Mononuclear cell (primary cell): Measurements from ENCODE around the gene LYRM1. TPM values are rescaled to one million over a fixed set of nuclear protein-coding genes. Genes with fewer than 3 reads are reported as not detected.

Experiments
- H3K27me3 ChIP-seq: 2 replicates; pipeline ENCODE4 v1.6.0; 2011; ENCODE audit warnings: low read length, control low read depth; ENCODE audit not compliant: insufficient read depth
- H3K4me1 ChIP-seq: 2 replicates; pipeline ENCODE4 v1.5.1; 2011; ENCODE audit warnings: mild to moderate bottlenecking, low read length, control low read depth; ENCODE audit not compliant: insufficient read depth
- H3K4me3 ChIP-seq: 2 replicates; pipeline ENCODE4 v1.5.1; 2011; ENCODE audit warnings: mild to moderate bottlenecking, low read length, moderate library complexity
- H3K9me3 ChIP-seq: 2 replicates; pipeline ENCODE4 v1.5.1; 2011; ENCODE audit warnings: low read depth, mild to moderate bottlenecking, control low read depth, low read length
- total RNA-seq: library from RNA; depleted of rRNA; stranded (reverse); fragments of >200 nt; gene quantifications from one replicate; pipeline ENCODE4 v1.2.3, GENCODE V29; 2012

LYRM1 gene
- total RNA-seq, 1 donor, result 22.7 TPM

DNA sequence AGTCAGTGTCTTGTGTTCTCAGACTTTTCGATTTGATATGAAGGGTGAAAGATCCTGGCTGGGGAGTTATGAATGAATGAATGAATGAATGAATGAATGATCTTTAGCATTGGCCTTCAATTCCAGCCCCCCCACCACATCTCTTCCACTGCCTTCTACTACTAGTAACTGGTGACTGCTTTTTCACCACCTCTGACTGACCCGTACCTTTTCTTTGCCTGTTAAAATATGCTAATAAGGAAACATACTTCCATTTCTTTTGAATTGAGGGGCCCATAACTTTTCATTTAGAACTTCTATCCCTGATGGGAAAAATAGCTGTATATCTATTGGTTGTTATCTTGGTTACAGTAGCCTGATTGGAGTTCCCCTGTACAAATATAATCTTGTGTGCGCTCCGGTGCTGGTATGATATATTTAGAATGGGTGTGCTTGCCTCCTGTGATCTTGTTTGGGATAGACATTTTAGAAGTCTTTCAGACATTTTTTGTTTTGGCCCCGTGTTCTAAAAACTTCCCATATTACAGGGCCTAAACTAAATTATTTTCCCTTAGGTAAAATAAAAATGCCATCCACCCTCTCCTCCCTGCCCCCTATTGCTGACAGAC is 3.4 kb downstream of the LYRM1 start:
- no peaks in the 10 kb centered on the region for H3K9me3 ChIP-seq
- no peak overlapping the region for H3K4me3 ChIP-seq
- no peaks in the 10 kb centered on the region for H3K27me3 ChIP-seq
- peaks cover 65% of the 10 kb centered on the region for H3K4me1 ChIP-seq

DNA sequence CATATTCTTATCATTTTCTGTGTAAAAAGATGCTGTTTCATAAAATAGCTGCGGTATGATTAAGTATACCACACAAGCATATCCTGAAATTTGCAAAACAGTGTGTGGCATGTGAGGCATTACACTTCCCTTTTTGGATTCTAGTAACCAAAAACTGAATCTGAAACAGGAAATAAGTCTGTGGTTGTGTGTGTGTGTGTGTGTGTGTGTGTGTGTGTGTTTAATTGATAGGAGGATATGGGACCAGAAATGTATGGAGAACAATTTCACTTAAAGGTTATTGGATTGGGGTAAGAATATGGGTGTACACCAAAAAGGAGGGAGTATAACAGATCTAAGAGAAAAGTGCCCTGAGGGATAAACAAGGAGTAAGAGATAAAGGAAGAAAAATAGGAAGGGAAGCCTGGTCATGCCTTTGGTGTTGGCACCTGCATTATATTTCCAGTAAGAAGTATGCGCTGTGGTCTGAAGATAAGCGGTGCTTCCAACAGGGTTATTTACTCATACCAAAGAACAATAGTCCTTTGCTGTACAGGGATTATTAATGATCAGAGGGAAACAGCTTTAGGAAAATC is 4.0 kb downstream of the LYRM1 start:
- Histone ChIP-seq H3K27me3 (no peaks in the 10 kb centered on the region), H3K4me3 (no peak overlapping the region), H3K4me1 (peaks cover 60% of the 10 kb centered on the region), H3K9me3 (no peaks in the 10 kb centered on the region)

DNA sequence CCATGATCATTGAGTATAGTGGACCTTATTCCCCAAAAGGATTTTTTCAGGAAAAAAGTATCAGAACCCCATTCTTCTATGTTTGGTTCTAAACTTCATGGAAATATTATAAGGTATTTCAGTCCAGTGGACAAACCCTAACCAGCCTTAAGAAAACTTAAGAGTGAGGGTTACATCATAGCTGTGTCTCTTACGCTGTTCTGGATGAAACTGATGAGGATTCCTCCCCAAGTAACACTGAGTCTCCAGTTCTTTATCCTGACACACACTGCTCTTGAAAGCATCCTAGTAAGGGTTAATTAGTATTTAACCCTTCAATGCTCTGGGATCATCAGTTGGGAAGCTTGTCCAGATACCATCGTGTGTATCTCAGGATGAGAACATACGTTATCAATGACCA is 5.0 kb downstream of the LYRM1 start:
- H3K27me3 ChIP-seq, result no peaks in the 10 kb centered on the region
- peaks cover 67% of the 10 kb centered on the region for H3K4me1 ChIP-seq
- H3K9me3 ChIP-seq, result no peaks in the 10 kb centered on the region
- no peak overlapping the region for H3K4me3 ChIP-seq

DNA sequence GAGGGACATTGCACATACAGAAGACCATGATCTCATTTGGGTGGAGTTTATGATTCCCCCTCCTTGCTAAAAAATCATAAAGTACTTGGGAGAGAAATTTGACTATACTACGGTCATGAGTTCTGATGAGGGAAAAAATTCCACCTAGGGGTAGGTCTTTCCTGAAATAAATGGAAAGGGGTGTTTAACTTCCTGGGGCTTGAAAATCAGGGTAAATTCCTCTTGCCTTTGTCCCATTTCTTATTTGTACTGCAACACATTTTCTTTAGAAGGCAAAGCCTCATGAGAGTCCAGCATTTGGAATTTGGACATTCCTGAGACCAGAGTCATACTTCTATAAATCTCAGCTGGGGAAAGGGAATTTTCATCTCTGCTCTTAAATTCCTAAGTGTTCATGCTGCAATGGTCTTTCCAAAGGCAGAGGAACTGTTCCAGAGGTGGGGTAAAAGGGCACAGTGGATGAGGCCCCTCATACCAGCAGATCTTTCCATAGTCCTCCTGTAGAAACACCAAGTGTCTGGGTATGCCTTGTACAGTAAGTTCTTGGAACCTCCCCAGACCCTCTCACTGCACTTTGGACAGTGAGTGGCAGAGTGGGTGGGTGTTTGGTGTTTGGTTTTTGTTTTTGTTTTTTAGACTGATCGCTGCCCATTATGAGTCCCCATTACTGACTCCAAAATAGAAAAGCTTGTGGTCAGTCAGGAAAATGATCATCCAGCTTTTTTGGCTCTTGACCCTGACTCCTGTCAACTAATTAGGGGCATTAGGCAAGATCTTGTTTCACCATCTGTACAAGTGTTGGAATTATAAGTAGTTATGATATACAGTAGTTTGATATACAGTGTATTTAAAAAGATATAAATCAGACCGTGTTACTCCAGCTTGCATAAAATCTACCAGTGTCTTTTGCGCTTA is 6.0 kb downstream of the LYRM1 start:
- Histone ChIP-seq H3K4me1 (peaks cover 71% of the 10 kb centered on the region), H3K4me3 (no peak overlapping the region), H3K27me3 (no peaks in the 10 kb centered on the region), H3K9me3 (no peaks in the 10 kb centered on the region)

DNA sequence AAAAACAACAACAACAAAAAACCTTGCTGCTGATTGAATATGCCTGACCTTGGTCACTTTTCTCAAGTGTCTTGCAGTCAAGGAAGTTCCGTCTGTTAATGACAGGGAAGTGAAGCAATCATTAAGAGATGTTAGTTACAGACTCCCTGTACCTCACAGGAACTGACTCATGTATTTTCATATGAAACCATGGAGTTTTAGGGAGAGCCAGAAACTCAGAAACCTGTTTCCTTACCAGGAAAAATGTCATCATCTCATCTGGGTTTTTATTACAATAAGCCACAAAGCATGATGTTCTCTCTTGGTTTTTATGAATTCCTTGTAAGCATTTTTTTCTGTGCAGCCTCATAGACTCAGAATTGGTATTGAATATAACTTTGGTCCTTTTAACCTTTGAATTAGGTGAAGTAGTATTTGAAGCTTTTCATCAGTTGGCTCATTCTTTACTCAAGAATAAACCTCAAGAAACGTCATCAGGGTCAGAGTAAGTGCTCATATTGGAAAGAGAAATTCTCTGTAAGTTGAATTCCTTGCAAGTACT is 10.3 kb downstream of the LYRM1 start:
- no peak overlapping the region for H3K4me3 ChIP-seq
- peaks cover 40% of the 10 kb centered on the region for H3K4me1 ChIP-seq
- no peaks in the 10 kb centered on the region for H3K27me3 ChIP-seq
- H3K9me3 ChIP-seq, result no peaks in the 10 kb centered on the region

DNA sequence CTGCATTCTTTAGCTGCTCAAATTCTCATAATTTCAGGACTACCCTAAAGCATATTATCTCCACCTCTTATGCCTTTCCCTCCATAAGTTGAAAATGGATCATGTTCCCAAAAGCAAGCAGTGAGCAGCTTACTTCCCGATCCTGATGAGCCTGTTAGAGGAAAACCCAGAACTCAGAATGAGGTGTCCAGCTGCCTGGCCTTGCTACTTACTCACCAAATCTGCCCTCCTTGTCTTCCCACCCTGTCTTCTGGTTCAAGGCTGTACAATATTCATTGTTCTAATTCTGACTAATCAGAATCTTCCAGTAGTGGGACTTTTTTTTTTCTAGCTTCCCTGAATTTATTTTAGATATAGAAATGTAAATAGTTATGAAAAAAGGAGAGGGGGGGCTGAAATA is 10.8 kb downstream of the LYRM1 start:
- Histone ChIP-seq H3K27me3 (no peaks in the 10 kb centered on the region), H3K4me1 (peaks cover 40% of the 10 kb centered on the region), H3K4me3 (no peak overlapping the region), H3K9me3 (no peaks in the 10 kb centered on the region)

DNA sequence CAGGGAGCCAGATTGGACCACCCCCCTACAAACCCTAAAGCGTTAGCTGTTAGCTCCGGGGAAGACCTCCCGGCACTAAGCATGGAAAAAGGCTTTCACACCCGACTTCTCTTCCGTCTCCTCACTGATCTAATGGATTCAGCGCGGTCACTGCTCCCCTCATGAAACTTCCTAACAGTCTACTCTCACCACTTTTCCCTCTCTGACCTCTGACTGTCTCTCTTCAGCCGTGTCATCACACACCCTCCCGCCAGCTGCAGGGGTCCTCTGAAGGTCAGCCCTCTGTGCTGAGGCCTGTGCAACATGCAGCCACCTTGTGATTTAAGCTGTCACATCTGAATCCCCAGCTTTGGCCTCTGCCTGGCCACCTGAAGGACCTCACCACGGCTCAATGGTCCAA is 15.7 kb downstream of the LYRM1 start:
- Histone ChIP-seq H3K9me3 (no peaks in the 10 kb centered on the region), H3K27me3 (no peaks in the 10 kb centered on the region), H3K4me1 (peaks cover 26% of the 10 kb centered on the region), H3K4me3 (no peak overlapping the region)

DNA sequence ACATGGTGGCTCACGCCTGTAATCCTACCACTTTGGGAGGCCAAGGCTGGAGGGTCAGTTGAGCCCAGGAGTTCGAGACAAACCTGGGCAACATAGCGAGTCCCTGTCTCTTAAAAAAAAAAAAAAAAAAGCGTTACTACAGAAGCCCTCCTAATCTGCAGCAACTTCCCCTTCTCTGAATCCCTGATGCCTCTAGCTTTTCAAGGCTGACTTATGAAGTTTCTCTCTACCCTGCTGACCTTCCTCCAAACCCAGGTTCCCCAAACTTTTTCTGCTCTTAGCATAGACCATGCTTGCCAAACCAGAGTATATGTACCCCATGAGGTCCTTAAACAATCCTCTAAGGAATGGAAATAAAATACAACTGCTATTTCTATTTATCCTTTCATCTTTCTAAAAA is 16.4 kb downstream of the LYRM1 start:
- Histone ChIP-seq H3K4me1 (peaks cover 20% of the 10 kb centered on the region), H3K4me3 (no peak overlapping the region), H3K9me3 (no peaks in the 10 kb centered on the region), H3K27me3 (no peaks in the 10 kb centered on the region)

DNA sequence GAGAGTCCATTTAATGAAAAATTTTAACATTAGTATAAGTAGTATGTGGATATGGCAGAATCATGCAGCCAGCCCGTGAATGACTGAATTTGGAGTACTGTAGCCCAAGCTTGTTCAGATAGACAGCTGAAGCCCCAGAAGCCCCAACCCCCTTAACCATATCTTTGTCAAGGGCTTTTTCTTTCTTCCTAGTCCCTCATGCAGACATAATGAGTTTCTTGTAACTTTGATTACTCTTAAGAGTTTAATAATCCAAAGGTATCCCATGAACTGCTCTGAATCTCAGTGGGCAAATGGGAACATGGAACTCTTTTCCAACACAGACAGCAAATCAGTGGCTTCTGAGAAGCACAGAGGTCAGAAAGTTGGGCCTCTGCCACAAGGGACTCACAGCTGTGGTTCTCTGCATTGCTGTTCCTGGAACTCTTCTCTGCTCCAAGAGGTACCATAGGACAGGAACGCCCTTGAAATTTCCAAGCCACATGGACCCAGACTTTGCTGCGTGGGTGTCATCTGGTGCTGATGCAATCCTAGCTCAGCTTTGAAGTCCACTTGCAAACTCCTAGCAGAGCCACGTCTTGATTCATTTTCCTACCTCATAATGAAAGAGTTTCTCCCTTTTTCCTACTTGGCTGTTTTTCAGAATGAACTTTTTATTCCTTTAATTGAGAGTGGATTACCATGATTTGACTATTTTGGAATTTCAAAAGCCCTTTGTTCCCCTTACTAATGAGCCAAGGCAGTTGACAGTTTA is 18.1 kb downstream of the LYRM1 start:
- no peaks in the 10 kb centered on the region for H3K27me3 ChIP-seq
- no peaks in the 10 kb centered on the region for H3K9me3 ChIP-seq
- H3K4me1 ChIP-seq, result peaks cover 15% of the 10 kb centered on the region

DNA sequence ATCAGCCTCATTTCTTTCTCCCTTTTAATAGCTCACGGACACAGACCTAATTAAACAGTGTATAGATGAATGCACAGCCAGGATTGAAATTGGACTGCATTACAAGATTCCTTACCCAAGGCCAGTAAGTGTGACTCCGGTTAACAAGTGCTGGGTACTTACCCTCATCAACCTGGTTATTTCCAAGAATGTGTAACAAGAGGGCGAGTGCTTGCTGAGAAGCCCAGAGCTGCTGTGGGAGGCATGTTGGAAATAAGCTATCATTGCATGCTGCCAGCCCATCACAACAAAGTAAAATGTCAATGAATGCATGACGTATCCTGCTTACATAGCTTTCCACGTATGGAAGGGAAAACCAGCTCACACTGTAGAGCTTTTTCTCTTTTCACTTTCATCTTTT is 19.5 kb downstream of the LYRM1 start:
- Histone ChIP-seq H3K4me1 (peaks cover 15% of the 10 kb centered on the region), H3K9me3 (no peaks in the 10 kb centered on the region), H3K27me3 (no peaks in the 10 kb centered on the region), H3K4me3 (no peak overlapping the region)

More for the DNA sequence above, 18.1 kb downstream of the LYRM1 start:
- H3K4me3 ChIP-seq, result no peak overlapping the region

DNA sequence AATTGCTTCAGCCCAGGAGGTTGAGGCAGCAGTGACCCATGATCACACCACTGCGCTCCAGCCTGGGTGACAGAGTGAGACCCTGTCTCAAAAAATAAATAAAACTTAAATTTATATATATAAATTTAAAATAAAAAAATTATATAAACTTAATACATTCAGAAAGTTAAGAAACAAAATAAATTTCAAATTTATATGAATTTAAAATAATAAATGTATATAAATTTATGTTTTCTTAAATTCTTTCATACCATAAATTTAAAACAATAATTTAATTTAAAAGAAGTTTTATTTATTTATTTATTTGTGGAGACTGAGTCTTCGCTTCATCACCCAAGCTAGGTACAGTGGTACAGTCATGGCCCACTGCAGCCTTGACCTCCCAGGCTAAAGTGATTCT is 20.2 kb downstream of the LYRM1 start:
- no peak overlapping the region for H3K4me3 ChIP-seq
- H3K4me1 ChIP-seq, result peaks cover 13% of the 10 kb centered on the region
- no peaks in the 10 kb centered on the region for H3K27me3 ChIP-seq
- no peaks in the 10 kb centered on the region for H3K9me3 ChIP-seq

DNA sequence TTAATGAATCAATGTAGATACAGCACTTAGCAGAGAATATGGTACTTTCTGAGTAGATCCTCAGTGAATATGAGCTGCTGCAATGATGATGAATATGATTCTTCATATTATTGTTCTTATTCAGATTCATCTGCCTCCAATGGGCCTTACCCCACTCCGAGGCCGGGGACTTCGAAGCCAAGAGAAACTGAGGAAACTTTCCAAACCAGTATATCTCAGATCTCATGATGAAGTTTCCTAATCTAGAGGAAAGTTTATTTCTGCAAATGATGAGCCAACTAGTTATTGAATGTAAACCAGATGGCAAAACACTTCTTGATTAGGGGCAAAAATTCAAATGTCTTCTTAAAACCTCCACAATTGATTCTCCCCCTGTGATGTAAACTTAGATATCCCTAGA is 23.3 kb downstream of the LYRM1 start:
- Histone ChIP-seq H3K4me1 (no peaks in the 10 kb centered on the region), H3K27me3 (no peaks in the 10 kb centered on the region), H3K4me3 (no peak overlapping the region), H3K9me3 (no peaks in the 10 kb centered on the region)

DNA sequence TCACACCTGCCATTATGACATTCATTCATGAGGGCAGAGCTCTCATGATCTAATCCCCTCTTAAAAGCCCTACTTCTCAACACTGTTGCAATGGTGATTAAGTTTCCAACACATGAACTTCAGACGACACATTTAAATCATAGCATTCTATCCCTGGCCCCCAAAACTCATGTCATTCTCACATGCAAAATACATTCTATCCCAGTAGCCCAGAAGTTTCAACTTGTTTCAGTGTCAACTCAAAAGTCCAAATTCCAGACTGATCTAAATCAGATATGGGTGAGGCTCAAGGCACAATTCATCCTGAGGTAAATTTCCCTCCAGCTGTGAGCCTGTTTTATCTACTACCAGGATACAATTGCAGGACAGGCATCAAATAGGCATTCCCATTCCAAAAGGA is 25.2 kb downstream of the LYRM1 start:
- no peaks in the 10 kb centered on the region for H3K27me3 ChIP-seq
- no peaks in the 10 kb centered on the region for H3K4me1 ChIP-seq
- no peaks in the 10 kb centered on the region for H3K9me3 ChIP-seq
- no peak overlapping the region for H3K4me3 ChIP-seq

DNA sequence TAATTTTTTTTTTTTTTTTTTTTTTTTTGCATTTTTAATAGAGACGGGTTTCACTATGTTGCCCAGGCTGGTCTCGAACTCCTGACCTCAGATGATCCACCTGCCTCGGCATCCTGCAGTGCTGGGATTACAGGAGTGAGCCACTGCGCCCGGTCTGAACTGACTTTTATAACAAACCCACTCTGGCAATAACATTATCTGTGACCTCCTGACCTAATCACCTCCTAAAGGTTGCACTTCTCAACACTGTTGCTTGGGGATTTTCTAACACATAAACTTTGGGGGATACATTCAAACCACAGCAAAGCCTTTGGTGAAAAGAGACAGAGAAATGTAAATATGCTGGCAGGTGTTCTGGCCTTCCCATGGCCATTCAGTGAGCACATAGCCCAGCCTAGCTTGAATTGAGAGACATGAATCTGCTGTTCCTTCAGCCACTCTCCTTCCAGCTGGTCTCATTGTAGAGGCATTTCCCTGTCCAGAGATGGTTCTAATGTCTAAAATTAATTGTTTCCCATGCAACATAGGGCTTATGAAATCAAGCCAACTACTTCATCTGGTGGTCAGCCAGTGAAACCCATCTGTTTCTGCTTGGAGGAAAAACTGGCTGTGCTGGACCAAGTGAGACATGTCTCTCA is 28.3 kb downstream of the LYRM1 start:
- Histone ChIP-seq H3K27me3 (no peaks in the 10 kb centered on the region), H3K4me1 (no peaks in the 10 kb centered on the region), H3K4me3 (no peak overlapping the region), H3K9me3 (no peaks in the 10 kb centered on the region)
